ENCODE data around the gene TAOK1. TPM values are rescaled to one million over a fixed set of nuclear protein-coding genes. Genes with fewer than 3 reads are reported as not detected.

The TAOK1 gene
- total RNA-seq, 1 experiment from 2014 or later = 56.3 TPM

DNA sequence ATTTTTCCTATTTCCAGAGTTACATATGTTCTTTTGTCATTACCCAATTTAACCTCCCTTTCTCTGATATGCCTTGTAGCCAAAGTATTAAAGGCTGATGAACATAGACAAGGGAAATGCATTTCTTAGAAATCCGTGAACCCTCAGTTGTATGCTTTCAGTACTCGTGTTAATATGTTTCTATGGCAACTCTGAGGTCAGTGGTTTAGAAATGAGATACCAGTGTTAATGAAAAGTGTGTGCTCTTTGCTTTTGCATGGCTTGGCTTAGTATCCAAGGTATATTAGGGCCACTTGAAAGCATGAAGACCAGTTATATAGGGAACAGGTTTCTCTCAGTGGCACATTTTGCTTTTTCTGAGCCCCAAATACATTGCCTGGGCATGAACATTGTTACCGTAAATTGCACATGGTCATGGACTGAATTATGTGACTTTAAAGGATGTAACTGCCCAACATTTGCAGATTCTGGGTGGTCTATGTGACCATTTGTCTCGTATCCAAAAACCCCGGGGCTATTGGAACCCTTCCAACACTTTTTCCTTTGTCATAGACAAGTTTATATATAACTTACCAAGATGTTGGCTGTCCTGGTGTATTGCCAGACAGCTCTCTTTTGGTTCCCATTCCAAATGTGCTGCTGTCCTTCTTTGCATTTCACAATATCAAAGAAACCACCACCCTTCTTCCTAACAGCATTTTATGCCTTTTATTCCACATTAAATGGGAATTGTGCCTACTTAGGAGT is 159.2 kb downstream of the TAOK1 start:
- no peak overlapping the region for H3K27ac ChIP-seq (ENCODE audit: low read depth, low read length)
- no peak overlapping the region for H3K4me3 ChIP-seq (replicated peaks in 1 of 2; ENCODE audit: low read depth in 1 of 2, low read length in 2 of 2)
- H3K4me2 ChIP-seq (ENCODE audit: low read length) = no peak overlapping the region
- POLR2A ChIA-PET = no interaction called here
- no peak for TF ChIP-seq ELF1 (IDR thresholded peaks at IDR 0.05; ENCODE audit: borderline replicate concordance, low read depth)
- CTCF ChIA-PET = no interaction called here
- no peaks in the 10 kb centered on the region for H3K9me2 ChIP-seq (ENCODE audit: insufficient read depth)
- H4K20me1 ChIP-seq (ENCODE audit: insufficient read depth) = no peaks in the 10 kb centered on the region
- BruUV-seq (replicated peaks) = no TSS peak
- H2AFZ ChIP-seq (ENCODE audit: low read depth, low read length, poor library complexity, severe bottlenecking) = no peak overlapping the region
- ATAC-seq = no peak
- intact Hi-C loops (cut with micrococcal nuclease) = no loop called here
- no peaks in the 10 kb centered on the region for H3K79me2 ChIP-seq (ENCODE audit: insufficient read depth, low read length)
- RAD21 ChIA-PET (ENCODE audit: low non-redundant PET in 1 of 2, low total read pairs in 2 of 2, uncharacterized antibody in 2 of 2, unreplicated experiment in 2 of 2) = no interaction called here
- DNase-seq (ENCODE audit: low read depth, low spot score) = no peak
- H3K9ac ChIP-seq (ENCODE audit: low read length) = no peak overlapping the region
- no peaks in the 10 kb centered on the region for H3K36me3 ChIP-seq (ENCODE audit: control insufficient read depth in 1 of 2, insufficient read depth in 2 of 2, low read length in 2 of 2)
- no peaks in the 10 kb centered on the region for H3K4me1 ChIP-seq (ENCODE audit: control insufficient read depth in 1 of 2, insufficient read depth in 2 of 2, low read length in 2 of 2)
- H3K27me3 ChIP-seq (ENCODE audit: insufficient read depth, low read length) = no peaks in the 10 kb centered on the region
- no peaks in the 10 kb centered on the region for H3K9me3 ChIP-seq (ENCODE audit: control insufficient read depth in 1 of 2, insufficient read depth in 1 of 2, low read depth in 1 of 2, low read length in 2 of 2)

DNA sequence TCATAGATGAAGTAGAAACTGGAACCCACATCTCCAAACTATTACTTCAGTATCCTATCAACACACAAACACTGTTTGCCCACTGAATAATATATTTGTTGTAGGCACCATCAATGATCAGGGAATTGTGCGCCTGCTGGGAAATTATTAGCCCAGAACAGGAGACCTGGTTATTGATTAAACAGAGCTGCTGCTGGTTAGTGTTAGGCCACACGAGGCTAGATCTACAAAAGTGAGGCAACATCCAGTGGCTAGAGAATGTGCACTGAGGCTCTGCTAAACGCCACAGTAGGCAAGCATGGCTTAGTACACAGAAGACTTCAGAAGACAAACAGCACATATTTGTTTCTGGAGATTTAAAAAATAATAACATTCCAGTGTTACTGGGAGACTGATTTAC is 165.7 kb downstream of the TAOK1 start:
- CTCF ChIA-PET = no interaction called here
- no peaks in the 10 kb centered on the region for H3K36me3 ChIP-seq (ENCODE audit: control insufficient read depth in 1 of 2, insufficient read depth in 2 of 2, low read length in 2 of 2)
- DNase-seq (ENCODE audit: low read depth, low spot score) = no peak
- H3K27me3 ChIP-seq (ENCODE audit: insufficient read depth, low read length) = no peaks in the 10 kb centered on the region
- intact Hi-C loops (cut with micrococcal nuclease) = no loop called here
- no peak overlapping the region for H3K9ac ChIP-seq (ENCODE audit: low read length)
- H3K9me3 ChIP-seq (ENCODE audit: control insufficient read depth in 1 of 2, insufficient read depth in 1 of 2, low read depth in 1 of 2, low read length in 2 of 2) = no peaks in the 10 kb centered on the region
- no peak overlapping the region for H3K4me2 ChIP-seq (ENCODE audit: low read length)
- no peaks in the 10 kb centered on the region for H3K79me2 ChIP-seq (ENCODE audit: insufficient read depth, low read length)
- no peak overlapping the region for H3K4me3 ChIP-seq (replicated peaks in 1 of 2; ENCODE audit: low read depth in 1 of 2, low read length in 2 of 2)
- no peaks in the 10 kb centered on the region for H3K9me2 ChIP-seq (ENCODE audit: insufficient read depth)
- POLR2A ChIA-PET = no interaction called here
- no peaks in the 10 kb centered on the region for H4K20me1 ChIP-seq (ENCODE audit: insufficient read depth)
- RAD21 ChIA-PET (ENCODE audit: low non-redundant PET in 1 of 2, low total read pairs in 2 of 2, uncharacterized antibody in 2 of 2, unreplicated experiment in 2 of 2) = no interaction called here
- no peak for ATAC-seq
- H2AFZ ChIP-seq (ENCODE audit: low read depth, low read length, poor library complexity, severe bottlenecking) = no peak overlapping the region
- no peak overlapping the region for H3K27ac ChIP-seq (ENCODE audit: low read depth, low read length)
- no peaks in the 10 kb centered on the region for H3K4me1 ChIP-seq (ENCODE audit: control insufficient read depth in 1 of 2, insufficient read depth in 2 of 2, low read length in 2 of 2)
- no TSS peak for BruUV-seq (replicated peaks)
- TF ChIP-seq RAD21 (IDR thresholded peaks at IDR 0.05; ENCODE audit: low read depth) (no peak), EZH2 (IDR thresholded peaks at IDR 0.05) (no peak), ELF1 (IDR thresholded peaks at IDR 0.05; ENCODE audit: borderline replicate concordance, low read depth) (no peak), SP1 (IDR thresholded peaks at IDR 0.05; ENCODE audit: low read depth) (no peak), CBX3 (IDR thresholded peaks at IDR 0.05; ENCODE audit: low read depth) (no peak), SRF (IDR thresholded peaks at IDR 0.05; ENCODE audit: low read depth) (no peak), FOSL1 (IDR thresholded peaks at IDR 0.05; ENCODE audit: low read depth) (no peak), TCF7L2 (IDR thresholded peaks at IDR 0.05; ENCODE audit: borderline replicate concordance, extremely low read depth, insufficient read depth, insufficient read length) (no peak), ZFX (IDR thresholded peaks at IDR 0.05) (no peak), POLR2AphosphoS5 (IDR thresholded peaks at IDR 0.05; ENCODE audit: low read depth, low read length) (no peak)
- TF ChIP-seq, protein P1, sequence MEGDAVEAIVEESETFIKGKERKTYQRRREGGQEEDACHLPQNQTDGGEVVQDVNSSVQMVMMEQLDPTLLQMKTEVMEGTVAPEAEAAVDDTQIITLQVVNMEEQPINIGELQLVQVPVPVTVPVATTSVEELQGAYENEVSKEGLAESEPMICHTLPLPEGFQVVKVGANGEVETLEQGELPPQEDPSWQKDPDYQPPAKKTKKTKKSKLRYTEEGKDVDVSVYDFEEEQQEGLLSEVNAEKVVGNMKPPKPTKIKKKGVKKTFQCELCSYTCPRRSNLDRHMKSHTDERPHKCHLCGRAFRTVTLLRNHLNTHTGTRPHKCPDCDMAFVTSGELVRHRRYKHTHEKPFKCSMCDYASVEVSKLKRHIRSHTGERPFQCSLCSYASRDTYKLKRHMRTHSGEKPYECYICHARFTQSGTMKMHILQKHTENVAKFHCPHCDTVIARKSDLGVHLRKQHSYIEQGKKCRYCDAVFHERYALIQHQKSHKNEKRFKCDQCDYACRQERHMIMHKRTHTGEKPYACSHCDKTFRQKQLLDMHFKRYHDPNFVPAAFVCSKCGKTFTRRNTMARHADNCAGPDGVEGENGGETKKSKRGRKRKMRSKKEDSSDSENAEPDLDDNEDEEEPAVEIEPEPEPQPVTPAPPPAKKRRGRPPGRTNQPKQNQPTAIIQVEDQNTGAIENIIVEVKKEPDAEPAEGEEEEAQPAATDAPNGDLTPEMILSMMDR (IDR thresholded peaks at IDR 0.05 in 2 of 3, conservative IDR thresholded peaks at IDR 0.05 in 1 of 3; ENCODE audit: borderline replicate concordance in 1 of 3, insufficient read depth in 1 of 3, low read depth in 2 of 3, low read length in 2 of 3) = no peak
- TF ChIP-seq, protein P2, sequence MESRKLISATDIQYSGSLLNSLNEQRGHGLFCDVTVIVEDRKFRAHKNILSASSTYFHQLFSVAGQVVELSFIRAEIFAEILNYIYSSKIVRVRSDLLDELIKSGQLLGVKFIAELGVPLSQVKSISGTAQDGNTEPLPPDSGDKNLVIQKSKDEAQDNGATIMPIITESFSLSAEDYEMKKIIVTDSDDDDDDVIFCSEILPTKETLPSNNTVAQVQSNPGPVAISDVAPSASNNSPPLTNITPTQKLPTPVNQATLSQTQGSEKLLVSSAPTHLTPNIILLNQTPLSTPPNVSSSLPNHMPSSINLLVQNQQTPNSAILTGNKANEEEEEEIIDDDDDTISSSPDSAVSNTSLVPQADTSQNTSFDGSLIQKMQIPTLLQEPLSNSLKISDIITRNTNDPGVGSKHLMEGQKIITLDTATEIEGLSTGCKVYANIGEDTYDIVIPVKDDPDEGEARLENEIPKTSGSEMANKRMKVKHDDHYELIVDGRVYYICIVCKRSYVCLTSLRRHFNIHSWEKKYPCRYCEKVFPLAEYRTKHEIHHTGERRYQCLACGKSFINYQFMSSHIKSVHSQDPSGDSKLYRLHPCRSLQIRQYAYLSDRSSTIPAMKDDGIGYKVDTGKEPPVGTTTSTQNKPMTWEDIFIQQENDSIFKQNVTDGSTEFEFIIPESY (IDR thresholded peaks at IDR 0.05; ENCODE audit: extremely low read depth, insufficient replicate concordance, low read length) = no peak
- TF ChIP-seq, protein P3, sequence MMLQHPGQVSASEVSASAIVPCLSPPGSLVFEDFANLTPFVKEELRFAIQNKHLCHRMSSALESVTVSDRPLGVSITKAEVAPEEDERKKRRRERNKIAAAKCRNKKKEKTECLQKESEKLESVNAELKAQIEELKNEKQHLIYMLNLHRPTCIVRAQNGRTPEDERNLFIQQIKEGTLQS (IDR thresholded peaks at IDR 0.05) = no peak
- TF ChIP-seq, protein P4, sequence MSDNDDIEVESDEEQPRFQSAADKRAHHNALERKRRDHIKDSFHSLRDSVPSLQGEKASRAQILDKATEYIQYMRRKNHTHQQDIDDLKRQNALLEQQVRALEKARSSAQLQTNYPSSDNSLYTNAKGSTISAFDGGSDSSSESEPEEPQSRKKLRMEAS (IDR thresholded peaks at IDR 0.05) = no peak

Data from HCT116 (cell line).